Neural cell (in vitro differentiated cells): ENCODE results near the gene CHST11. TPM values are rescaled to one million over a fixed set of nuclear protein-coding genes. Genes with fewer than 3 reads are reported as not detected.

Experiments
- H2AFZ ChIP-seq: fragments of 200-600, 300-800 bp; sonication (generic), shearing (Covaris generic); 2 replicates; pipeline ENCODE4 v1.6.0; 2014; ENCODE audit warnings: low read depth, mild to moderate bottlenecking, antibody characterized with exemption, low read length, moderate library complexity
- H3F3A ChIP-seq: fragments of 200-600 bp; shearing (Covaris generic); 2 replicates; pipeline ENCODE4 v1.6.1; 2016; ENCODE audit warnings: mild to moderate bottlenecking, moderate library complexity, mixed read lengths, antibody characterized with exemption, low read length; ENCODE audit not compliant: insufficient read depth, poor library complexity, severe bottlenecking
- H3K27ac ChIP-seq: fragments of 200-600, 300-800 bp; sonication (generic), shearing (Covaris generic); 2 replicates; pipeline ENCODE4 v1.5.1; 2014; ENCODE audit warnings: mild to moderate bottlenecking, low read length, moderate library complexity
- H3K27me3 ChIP-seq: fragments of 300-800, 200-600 bp; sonication (generic), shearing (Covaris generic); 2 replicates; pipeline ENCODE4 v1.6.0; 2014; ENCODE audit warnings: mild to moderate bottlenecking, low read depth, low read length, moderate library complexity; ENCODE audit not compliant: insufficient read depth
- H3K36me3 ChIP-seq: fragments of 300-800, 200-600 bp; sonication (generic), shearing (Covaris generic); 2 replicates; pipeline ENCODE4 v1.5.1; 2014; ENCODE audit warnings: mild to moderate bottlenecking, antibody characterized with exemption, low read length, moderate library complexity; ENCODE audit not compliant: insufficient read depth
- H3K4me2 ChIP-seq: fragments of 300-800, 200-600 bp; sonication (generic), shearing (Covaris generic); 2 replicates; pipeline ENCODE4 v1.6.0; 2014; ENCODE audit warnings: mild to moderate bottlenecking, low read length
- H3K4me3 ChIP-seq: fragments of 300-800, 200-600 bp; sonication (generic), shearing (Covaris generic); 2 replicates; pipeline ENCODE4 v1.5.1; 2014; ENCODE audit warnings: mild to moderate bottlenecking, low read length, moderate library complexity
- H3K79me2 ChIP-seq: fragments of 200-600 bp; shearing (Covaris generic); replicated peaks from 2 replicates; pipeline ENCODE4 v1.6.0; 2014; ENCODE audit warnings: mild to moderate bottlenecking, low read length, moderate library complexity; ENCODE audit not compliant: insufficient read depth
- H3K9ac ChIP-seq: fragments of 300-800, 200-600 bp; sonication (generic), shearing (Covaris generic); 2 replicates; pipeline ENCODE4 v1.6.1; 2016; ENCODE audit warnings: mild to moderate bottlenecking, low read length, mixed read lengths
- H3K9me2 ChIP-seq: fragments of 200-600 bp; shearing (Covaris generic); 2 replicates; pipeline ENCODE4 v1.6.1; 2016; ENCODE audit warnings: mild to moderate bottlenecking, low read length, mixed read lengths; ENCODE audit not compliant: insufficient read depth
- H3K9me3 ChIP-seq: fragments of 200-600, 300-800 bp; sonication (generic), shearing (Covaris generic); 2 replicates; pipeline ENCODE4 v1.6.1; 2016; ENCODE audit warnings: mild to moderate bottlenecking, mixed run types, low read length, moderate library complexity, mixed read lengths
- H4K20me1 ChIP-seq: fragments of 200-600 bp; shearing (Covaris generic); 2 replicates; pipeline ENCODE4 v1.6.1; 2016; ENCODE audit warnings: mild to moderate bottlenecking, mixed run types; ENCODE audit not compliant: insufficient read depth
- EP300 ChIP-seq: fragments of 450-650 bp; conservative IDR thresholded peaks from 2 replicates; pipeline ENCODE4 v1.6.1; 2014; ENCODE audit warnings: antibody characterized with exemption, mild to moderate bottlenecking, moderate library complexity; ENCODE audit not compliant: poor library complexity, severe bottlenecking
- POLR2AphosphoS5 ChIP-seq: IDR thresholded peaks from 2 replicates; pipeline ENCODE4 v1.6.1; 2012
- RAD21 ChIP-seq: fragments of 450-650 bp; conservative IDR thresholded peaks from 2 replicates; pipeline ENCODE4 v1.6.1; 2014; ENCODE audit warnings: antibody characterized with exemption, mild to moderate bottlenecking, moderate library complexity
- SMC3 ChIP-seq: fragments of 450-650 bp; conservative IDR thresholded peaks from 2 replicates; pipeline ENCODE4 v1.6.1; 2014; ENCODE audit warnings: antibody characterized with exemption, mild to moderate bottlenecking, moderate library complexity; ENCODE audit not compliant: poor library complexity
- TAF1 ChIP-seq: IDR thresholded peaks from 2 replicates; pipeline ENCODE4 v1.6.1; 2012; ENCODE audit warnings: low read depth
- polyA plus RNA-seq: library from polyadenylated mRNA; depleted of rRNA; stranded (reverse); fragments of >200 nt; gene quantifications from 2 replicates; pipeline ENCODE4 v1.2.3, GENCODE V29; 2014
- TF ChIP-seq, protein P1 (sequence below): fragments of 450-650 bp; IDR thresholded peaks from 2 replicates; pipeline ENCODE4 v1.5.1; 2014; ENCODE audit warnings: antibody characterized with exemption, mild to moderate bottlenecking, moderate library complexity; ENCODE audit not compliant: poor library complexity, severe bottlenecking
- TF ChIP-seq, protein P2 (sequence below): IDR thresholded peaks from 2 replicates; pipeline ENCODE4 v1.6.1; 2012; ENCODE audit warnings: borderline replicate concordance

Gene CHST11
- polyA plus RNA-seq, 1 donor from 2014 or later = 15.0 TPM

DNA sequence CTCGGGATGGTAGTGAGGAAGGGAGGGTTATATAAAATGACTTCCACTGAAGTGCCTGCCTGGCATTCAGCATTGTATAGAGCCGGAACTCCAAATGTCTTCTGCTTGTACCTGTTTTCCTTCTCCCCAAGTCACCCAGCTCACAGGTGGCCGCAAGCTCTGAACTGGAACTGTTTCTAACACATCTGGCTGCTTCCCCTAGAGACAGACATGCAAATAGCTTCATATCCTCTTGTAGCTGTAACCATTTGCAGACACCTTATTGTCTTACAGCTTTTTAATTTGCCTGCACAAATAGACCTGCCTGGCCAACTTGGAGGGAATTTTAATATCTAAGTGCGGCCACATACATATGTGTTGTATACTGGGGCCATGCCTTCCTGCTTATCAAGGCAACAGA lies 126.0 kb downstream of the CHST11 start:
- Histone ChIP-seq H2AFZ (no peak overlapping the region), H3K27ac (no peak overlapping the region), H3K9me2 (no peaks in the 10 kb centered on the region), H3K27me3 (no peaks in the 10 kb centered on the region), H4K20me1 (no peaks in the 10 kb centered on the region), H3K9ac (no peak overlapping the region), H3K4me2 (no peak overlapping the region), H3K4me3 (no peak overlapping the region), H3K9me3 (no peaks in the 10 kb centered on the region), H3K36me3 (no peaks in the 10 kb centered on the region), H3K79me2 (no peaks in the 10 kb centered on the region), H3F3A (no peaks in the 10 kb centered on the region)
- TF ChIP-seq, protein P1, sequence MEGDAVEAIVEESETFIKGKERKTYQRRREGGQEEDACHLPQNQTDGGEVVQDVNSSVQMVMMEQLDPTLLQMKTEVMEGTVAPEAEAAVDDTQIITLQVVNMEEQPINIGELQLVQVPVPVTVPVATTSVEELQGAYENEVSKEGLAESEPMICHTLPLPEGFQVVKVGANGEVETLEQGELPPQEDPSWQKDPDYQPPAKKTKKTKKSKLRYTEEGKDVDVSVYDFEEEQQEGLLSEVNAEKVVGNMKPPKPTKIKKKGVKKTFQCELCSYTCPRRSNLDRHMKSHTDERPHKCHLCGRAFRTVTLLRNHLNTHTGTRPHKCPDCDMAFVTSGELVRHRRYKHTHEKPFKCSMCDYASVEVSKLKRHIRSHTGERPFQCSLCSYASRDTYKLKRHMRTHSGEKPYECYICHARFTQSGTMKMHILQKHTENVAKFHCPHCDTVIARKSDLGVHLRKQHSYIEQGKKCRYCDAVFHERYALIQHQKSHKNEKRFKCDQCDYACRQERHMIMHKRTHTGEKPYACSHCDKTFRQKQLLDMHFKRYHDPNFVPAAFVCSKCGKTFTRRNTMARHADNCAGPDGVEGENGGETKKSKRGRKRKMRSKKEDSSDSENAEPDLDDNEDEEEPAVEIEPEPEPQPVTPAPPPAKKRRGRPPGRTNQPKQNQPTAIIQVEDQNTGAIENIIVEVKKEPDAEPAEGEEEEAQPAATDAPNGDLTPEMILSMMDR = no peak
- TF ChIP-seq TAF1 (no peak), SMC3 (no peak)
- TF ChIP-seq, protein P2, sequence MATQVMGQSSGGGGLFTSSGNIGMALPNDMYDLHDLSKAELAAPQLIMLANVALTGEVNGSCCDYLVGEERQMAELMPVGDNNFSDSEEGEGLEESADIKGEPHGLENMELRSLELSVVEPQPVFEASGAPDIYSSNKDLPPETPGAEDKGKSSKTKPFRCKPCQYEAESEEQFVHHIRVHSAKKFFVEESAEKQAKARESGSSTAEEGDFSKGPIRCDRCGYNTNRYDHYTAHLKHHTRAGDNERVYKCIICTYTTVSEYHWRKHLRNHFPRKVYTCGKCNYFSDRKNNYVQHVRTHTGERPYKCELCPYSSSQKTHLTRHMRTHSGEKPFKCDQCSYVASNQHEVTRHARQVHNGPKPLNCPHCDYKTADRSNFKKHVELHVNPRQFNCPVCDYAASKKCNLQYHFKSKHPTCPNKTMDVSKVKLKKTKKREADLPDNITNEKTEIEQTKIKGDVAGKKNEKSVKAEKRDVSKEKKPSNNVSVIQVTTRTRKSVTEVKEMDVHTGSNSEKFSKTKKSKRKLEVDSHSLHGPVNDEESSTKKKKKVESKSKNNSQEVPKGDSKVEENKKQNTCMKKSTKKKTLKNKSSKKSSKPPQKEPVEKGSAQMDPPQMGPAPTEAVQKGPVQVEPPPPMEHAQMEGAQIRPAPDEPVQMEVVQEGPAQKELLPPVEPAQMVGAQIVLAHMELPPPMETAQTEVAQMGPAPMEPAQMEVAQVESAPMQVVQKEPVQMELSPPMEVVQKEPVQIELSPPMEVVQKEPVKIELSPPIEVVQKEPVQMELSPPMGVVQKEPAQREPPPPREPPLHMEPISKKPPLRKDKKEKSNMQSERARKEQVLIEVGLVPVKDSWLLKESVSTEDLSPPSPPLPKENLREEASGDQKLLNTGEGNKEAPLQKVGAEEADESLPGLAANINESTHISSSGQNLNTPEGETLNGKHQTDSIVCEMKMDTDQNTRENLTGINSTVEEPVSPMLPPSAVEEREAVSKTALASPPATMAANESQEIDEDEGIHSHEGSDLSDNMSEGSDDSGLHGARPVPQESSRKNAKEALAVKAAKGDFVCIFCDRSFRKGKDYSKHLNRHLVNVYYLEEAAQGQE = no peak

DNA sequence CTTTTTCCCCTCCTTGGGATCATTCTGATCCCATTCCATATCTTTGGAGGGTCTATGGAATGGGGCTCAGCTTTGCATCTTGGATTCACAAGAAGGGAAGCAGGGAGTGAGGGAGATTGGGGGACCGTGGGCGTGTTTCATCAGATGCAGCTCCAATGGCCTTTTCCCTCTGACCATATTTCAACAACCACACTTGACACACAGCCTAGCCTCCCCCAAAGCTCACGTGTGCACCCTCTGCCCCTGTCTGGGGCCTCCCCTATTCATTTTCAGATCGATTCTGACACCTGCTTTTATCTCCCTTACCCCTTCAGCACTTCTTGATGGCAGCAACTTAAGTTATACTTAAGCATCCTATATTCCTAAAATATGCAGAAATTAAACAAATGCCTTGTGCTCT lies 126.6 kb downstream of the CHST11 start:
- H4K20me1 ChIP-seq = no peaks in the 10 kb centered on the region
- H3K9ac ChIP-seq = no peak overlapping the region
- H3K27me3 ChIP-seq = no peaks in the 10 kb centered on the region
- no peaks in the 10 kb centered on the region for H3F3A ChIP-seq
- H3K9me2 ChIP-seq = no peaks in the 10 kb centered on the region
- H3K36me3 ChIP-seq = no peaks in the 10 kb centered on the region
- H3K4me2 ChIP-seq = no peak overlapping the region
- H2AFZ ChIP-seq = no peak overlapping the region
- TF ChIP-seq POLR2AphosphoS5 (no peak), TAF1 (no peak), RAD21 (no peak), EP300 (no peak)
- no peaks in the 10 kb centered on the region for H3K79me2 ChIP-seq
- no peaks in the 10 kb centered on the region for H3K9me3 ChIP-seq
- no peak overlapping the region for H3K27ac ChIP-seq
- no peak overlapping the region for H3K4me3 ChIP-seq

DNA sequence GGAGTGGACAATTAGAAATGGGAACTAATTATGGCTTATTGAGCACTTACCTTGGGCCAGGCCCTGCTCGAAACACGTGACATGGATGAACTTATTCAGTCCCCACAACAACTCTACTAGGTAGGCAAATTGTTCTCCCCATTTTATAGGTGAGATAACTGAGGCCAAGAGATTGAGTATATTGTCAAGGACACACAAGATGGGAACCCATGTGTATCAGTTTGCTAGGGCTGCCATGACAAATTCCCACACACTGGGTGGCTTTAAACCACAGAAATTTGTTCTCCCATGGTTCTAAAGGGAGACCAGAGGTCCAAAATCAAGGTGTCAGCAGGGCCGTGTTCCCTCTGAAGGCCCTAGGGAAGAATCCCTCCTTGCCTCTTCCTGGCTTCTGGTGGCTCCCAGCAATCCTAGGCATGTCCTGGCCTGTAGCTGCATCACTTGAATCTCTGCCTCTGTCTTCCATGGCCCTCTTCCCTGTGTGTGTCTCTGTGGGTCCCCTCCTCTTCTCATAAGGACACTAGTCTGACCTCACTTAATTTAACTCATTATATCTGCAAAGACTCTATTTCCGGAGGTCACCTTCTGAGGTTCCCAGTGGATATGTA lies 128.8 kb downstream of the CHST11 start:
- Histone ChIP-seq H3K9me3 (no peaks in the 10 kb centered on the region), H3K27ac (no peak overlapping the region), H3K27me3 (no peaks in the 10 kb centered on the region), H3K9me2 (no peaks in the 10 kb centered on the region), H3K79me2 (no peaks in the 10 kb centered on the region), H3K36me3 (no peaks in the 10 kb centered on the region), H2AFZ (no peak overlapping the region), H4K20me1 (no peaks in the 10 kb centered on the region), H3F3A (no peaks in the 10 kb centered on the region), H3K9ac (no peak overlapping the region), H3K4me2 (no peak overlapping the region), H3K4me3 (no peak overlapping the region)
- TF ChIP-seq, protein P1 = no peak
- TF ChIP-seq TAF1 = no peak
